Right lobe of liver (tissue), 4 donors: Measurements from ENCODE around the gene GOLGA1.

Experiments used
- POLR2A ChIP-seq: fragments of 450-650 bp; IDR thresholded peaks from one replicate; pipeline ENCODE4 v1.6.1; 2017; ENCODE audit warnings: antibody characterized with exemption, mild to moderate bottlenecking
- TF ChIP-seq, protein P1 (sequence below), 4 donors: fragments of 200-600 bp in 3 of 4; fragments of 450-650 bp in 1 of 4; IDR thresholded peaks; one replicate each; pipeline versions ENCODE4 v1.5.1 to v1.8.0; 2016 to 2022; ENCODE audit warnings: antibody characterized with exemption in 4 of 4, mild to moderate bottlenecking in 2 of 4
- donor health status: DM: no; HTN: no; CAD: no.
- donor health status: DM: no; HTN: no; CAD: no.
- donor health status: DM: no; HTN: yes; CAD: no.

DNA sequence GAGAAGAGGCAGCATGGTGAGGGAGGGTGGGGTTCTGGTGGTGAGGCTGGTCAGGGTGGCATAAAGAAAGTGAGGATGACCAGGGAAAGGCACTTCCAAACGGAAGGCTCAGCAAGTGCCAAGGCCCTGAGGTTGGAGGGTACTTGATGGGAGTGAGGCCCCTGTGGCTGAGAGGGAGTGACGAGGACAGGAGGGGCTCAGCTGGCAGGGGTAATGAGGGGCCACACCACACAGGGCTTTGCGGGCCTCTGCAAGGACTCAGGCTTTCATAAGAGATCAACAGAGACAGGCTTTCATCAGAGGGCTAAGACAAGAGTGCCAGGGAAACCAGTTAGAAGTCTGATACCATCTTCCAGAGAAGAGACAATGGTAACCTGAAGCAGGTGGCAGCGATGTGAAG is 55.3 kb downstream of the GOLGA1 start:
- TF ChIP-seq, protein P1, sequence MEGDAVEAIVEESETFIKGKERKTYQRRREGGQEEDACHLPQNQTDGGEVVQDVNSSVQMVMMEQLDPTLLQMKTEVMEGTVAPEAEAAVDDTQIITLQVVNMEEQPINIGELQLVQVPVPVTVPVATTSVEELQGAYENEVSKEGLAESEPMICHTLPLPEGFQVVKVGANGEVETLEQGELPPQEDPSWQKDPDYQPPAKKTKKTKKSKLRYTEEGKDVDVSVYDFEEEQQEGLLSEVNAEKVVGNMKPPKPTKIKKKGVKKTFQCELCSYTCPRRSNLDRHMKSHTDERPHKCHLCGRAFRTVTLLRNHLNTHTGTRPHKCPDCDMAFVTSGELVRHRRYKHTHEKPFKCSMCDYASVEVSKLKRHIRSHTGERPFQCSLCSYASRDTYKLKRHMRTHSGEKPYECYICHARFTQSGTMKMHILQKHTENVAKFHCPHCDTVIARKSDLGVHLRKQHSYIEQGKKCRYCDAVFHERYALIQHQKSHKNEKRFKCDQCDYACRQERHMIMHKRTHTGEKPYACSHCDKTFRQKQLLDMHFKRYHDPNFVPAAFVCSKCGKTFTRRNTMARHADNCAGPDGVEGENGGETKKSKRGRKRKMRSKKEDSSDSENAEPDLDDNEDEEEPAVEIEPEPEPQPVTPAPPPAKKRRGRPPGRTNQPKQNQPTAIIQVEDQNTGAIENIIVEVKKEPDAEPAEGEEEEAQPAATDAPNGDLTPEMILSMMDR (IDR thresholded peaks at IDR 0.05) = no peak
- no peak for TF ChIP-seq POLR2A
